Stimulated activated CD4-positive, alpha-beta T cell treated with anti-CD3 and anti-CD28 coated beads, TNF-alpha, amount 100 ng/mL, for 48 hours (primary cell): ENCODE data around the gene PLXNA2.

Source experiments
- DNase-seq, 3 donors: peaks; one replicate each; pipeline ENCODE4 v3.0.0-alpha.2; 2020; ENCODE audit warnings: low read depth in 3 of 3

The PLXNA2 gene

GRCh38 chr1:208048904-208049303, 195.3 kb downstream of the PLXNA2 start:
- DNase-seq = no peak

GRCh38 chr1:208047975-208048374, 196.2 kb downstream of the PLXNA2 start:
- no peak for DNase-seq

DNA sequence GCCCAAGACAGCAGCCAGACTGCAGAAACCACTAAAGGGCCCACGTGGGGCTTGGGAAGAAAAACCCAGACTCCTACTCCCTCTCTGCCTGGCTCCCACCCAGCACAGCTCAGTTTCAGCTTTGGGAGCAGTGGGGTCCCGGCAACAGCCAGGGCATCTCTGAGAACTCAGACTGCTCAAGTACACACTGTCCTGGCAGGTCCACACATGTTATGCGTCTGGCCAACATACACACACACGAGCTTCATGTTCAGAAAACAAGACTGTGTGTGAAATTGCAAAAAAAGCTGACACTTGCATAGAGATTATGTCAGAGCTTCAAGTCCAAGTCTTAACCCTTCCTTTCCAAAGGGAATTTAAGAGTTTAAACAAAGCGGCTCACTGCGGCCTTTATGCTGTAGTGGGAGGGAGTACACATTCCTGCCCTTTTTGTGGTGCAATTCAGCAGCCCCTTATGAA, 196.7 kb downstream of the PLXNA2 start:
- no peak for DNase-seq

DNA sequence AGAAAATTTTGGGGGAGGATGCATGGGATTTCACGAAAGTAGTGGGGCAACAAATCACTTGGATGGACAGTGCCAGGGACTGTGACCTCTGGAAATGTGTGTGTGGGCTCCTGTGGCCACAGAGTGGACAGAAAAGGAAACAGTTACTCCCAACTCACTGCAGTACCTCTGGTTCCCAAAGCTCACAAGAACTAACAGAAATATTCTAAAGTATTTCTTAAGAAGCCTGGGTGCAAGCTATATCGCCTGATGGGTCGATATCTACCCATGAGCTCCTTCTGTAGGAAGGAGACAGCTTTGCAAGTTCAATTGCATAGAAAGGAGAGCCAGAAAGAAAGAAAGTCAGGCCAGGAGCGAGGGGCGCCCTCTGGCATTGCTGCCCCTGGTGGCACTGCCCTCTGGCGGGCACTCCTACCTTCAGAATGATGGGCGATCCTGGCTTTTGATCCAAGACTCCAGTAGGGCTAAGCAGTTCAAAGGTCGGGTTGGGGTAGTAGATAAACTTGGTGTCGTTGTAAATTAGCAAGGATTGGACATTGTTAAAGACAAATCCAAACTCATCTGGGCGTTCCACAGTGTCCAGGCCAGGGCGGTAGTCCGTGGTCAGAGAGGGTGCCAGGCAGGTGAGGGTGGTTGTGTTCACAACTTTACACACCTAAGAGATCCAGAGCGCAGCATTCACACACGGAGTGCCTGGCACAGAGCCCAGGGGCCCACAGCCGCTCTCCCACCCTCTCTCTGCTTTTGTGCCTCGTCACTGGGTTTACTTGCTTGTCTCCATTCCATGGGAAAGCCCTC, 198.5 kb downstream of the PLXNA2 start:
- no peak for DNase-seq

DNA sequence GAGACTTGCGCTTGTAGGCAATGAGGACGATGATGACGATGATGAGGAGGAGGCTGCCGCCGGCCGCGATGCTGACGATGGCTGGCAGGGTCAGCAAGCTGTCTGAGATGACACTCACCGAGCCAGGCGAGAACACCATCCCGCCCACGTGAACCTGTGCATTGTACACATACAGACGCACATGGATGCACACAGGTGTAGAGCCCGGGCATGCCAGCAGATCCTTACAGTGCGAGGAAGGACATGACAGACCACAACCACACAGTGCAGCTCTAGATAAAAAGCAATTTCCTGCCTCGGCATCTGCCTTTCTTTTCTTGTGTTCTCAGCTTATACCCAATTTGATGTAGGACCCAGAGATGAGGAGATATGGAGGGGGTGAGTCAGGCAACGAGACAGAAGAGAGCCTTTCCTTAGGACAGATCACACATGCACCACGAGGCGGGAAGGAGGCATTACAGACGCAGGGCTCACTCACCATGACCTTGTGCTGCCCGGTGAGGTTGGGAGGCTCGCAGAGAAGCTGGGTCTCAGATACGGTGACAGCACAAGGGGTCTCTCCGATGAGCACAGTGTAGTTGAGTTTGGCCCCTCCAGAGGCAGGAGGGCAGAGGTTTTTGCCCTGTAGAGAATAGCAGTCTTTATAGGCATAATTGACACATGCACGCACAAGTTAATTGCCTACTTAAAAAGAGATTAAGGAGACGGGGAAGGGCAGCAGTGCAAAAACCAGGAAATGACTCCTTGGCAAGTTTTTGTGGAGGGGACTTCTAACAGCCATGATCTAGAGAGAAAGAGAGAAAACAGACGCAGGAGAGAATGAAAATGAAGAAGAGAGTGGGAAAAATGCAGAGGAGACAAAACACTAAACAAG, 199.4 kb downstream of the PLXNA2 start:
- DNase-seq = no peak

DNA sequence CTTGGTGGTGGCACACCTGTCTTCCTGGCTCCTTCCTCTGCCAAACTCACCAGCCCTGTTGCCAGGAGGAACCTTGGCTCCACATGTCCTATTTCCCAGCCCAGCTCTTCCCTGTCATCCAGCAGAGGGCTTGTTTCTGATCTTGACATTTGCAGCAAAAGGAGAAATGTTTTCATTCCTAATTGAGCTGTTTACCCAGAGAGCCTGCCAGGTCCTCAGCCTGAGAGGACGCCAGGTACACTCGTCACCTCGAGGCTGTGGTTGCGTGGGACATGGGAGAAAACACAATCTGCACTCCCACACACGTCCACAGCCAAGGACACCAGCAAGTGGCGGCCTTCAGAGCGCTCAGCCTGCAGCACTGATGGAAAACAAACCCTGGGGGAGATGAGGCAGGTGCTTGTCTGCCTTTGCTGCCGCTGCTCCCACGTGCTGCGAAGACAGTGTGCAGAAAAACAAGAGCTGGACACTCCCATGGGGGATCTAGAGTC, 200.4 kb downstream of the PLXNA2 start:
- no peak for DNase-seq

GRCh38 chr1:208042868-208043267, 201.3 kb downstream of the PLXNA2 start:
- no peak for DNase-seq

DNA sequence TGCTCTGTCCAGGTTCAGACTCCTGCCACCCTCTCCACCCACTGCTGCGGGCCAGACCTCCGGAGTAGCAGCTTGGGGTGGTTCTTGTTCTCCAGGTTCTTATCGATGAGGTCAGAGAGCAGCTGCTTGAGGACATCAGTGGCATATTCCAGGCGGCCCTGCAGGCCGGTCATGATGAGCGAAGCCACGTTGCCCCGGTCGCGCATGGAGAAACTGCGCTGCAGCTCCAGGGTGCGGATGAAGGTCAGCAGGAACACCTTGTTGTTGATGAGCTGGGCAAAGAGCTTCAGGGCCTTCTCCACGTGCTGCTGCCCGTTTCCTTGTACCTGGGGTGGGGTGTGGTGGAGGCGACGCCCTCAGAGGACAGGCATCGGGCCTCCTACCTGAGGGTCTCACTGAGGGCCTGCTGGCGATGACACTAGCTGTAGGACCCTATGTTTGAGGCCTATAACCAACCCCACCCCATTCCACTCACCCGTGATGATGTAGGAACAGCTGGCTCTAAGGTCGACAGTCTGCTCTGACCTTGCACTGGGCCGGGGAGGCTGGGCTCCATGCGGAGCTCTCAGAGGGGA, 202.1 kb downstream of the PLXNA2 start:
- DNase-seq = no peak

DNA sequence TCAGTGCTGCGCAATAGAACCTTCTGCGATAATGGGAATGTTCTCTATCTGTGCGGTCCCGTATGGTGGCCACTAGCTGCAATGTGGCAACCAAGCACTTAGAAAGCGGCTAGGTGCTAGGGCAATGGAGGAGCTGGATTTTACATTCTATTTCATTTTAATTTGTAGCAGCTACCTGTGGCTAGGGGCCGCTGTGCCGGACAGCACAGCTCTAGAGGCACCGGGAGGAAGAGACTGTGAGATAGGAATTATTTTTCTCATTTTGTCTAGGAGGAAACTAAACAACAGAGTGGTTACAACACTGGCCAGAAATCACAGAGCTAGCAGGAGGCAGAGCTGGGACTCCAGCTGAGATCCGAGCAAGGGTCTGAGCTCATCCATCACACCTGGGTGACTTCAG, 202.7 kb downstream of the PLXNA2 start:
- no peak for DNase-seq

DNA sequence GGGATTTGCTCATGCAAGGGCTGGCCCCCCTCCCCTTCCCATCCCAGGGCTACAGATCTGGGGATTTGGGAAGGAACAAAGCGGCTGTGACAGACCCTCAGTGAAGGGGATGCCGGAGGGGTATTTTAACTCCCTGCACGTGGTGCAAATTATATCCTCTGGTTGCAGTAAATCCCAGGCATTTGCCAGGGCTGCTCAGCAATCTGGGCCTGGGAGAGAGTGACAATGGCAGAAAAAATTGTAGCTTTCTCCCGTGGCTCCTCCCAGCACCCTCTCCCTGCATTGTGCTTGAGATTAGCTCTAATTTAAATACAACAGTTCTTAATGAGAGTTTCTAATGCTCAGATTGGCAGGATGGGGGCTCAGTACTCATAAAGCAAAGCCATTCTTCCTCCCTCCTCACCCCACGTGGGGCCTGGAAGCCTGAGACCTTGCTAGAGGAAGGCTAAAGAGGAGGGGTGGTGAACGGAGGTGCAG, 203.3 kb downstream of the PLXNA2 start:
- DNase-seq = no peak

GRCh38 chr1:208039536-208040332, 204.4 kb downstream of the PLXNA2 start:
- no peak for DNase-seq

GRCh38 chr1:208038303-208038702, 205.9 kb downstream of the PLXNA2 start:
- DNase-seq = no peak

DNA sequence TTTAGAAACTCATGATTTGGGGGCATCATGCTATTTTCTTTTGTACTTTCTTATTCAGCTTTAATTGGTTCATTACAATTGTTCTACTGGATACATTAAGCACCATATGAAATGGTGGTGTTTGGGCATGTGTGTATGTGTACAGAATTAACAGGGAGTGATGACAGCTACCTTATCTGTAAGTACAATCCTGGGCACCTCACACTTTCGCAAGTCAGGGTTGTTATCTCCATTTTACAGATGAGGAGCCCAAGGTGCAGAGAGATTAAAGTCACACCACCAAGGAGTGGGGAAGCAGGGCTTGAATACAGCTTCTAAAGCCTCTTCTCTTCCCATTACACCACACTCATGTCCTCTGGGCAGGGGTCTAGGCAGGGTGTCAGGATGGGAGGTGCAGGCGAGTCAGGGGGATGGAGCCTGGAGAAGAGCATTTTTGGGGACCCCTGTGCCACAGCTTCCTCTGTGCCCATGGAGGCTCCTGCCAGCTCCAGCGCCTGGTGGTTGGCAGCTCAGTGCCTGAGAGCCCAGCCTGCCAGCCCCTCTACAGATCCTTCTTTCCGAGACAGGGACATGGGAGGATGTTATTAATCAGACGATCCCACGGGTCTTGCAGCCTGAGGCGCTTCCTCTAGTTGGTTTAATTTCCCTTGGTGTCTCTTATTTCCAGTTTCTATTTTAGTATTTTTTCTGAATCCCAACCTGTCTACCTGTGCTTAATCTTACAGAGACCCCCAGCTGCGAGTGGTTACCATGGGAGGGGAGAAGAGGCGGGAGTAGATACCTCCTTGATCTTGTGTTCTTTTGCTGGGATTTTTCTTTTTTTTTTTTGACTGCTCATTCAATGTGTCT, 207.0 kb downstream of the PLXNA2 start:
- DNase-seq = no peak

DNA sequence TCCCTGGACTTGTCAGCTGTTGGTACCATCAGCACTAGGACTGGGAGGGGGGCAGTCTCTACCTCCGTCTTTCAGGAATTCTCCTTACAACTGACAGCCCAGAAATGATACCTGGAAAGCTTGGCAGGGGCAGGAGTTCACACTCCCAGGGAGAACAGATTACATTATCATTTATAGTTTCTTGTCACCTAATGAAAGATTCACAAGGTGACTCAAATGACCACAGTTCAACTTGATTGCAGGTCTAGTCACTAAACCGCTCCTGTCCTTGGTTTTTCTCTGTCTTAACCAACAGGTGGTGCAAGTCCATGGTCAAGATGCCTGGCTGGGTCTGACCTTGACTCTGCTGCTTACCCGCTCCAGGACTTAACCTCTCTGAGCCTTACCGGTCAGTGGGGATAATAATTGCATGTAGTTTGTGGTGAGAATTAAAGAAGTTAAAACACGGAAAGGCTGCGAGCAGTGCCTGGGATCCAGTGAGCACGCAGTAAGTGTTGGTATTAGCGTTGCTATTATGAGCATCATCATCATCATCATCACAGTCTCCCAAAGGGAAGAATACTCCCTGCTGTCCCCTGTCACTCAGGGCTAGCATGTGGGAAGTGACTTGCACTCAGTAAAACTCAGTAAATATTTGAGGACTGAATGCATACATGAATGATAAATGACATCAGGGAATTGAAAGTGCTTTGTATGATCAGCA, 207.9 kb downstream of the PLXNA2 start:
- no peak for DNase-seq

GRCh38 chr1:208034135-208034534, 210.0 kb downstream of the PLXNA2 start:
- DNase-seq = no peak

- DNase-seq = no peak
These were observed 210.9 kb downstream of the PLXNA2 start for GRCh38 chr1:208033236-208033635.

DNA sequence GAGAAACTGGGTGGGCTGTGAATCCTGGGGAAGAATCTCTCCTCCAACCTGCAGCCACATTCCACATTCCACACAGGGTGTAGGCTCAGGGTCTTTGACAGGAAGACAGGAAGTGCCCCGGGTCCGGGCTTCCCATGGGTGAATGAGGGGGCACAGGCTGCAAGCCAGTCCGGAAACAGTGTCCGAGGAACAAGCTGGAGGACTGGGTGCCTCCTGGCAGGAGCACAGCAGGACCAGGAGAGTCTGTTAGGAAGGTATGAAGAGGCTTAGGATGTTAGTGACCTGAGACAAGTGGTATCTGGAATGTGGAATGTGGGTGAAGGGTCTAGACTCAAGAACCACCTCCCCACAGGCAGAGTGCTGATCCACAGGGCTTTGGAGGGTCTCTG, 212.3 kb downstream of the PLXNA2 start:
- no peak for DNase-seq

- DNase-seq = no peak
These were observed 212.8 kb downstream of the PLXNA2 start for GRCh38 chr1:208031316-208031931.
